Activated naive CD4-positive, alpha-beta T cell treated with anti-CD3 and anti-CD28 coated beads, Interleukin-2, amount 10 ng/mL, durations not matched to agents 5 hours and 36 hours (primary cell): ENCODE data around the gene MBTPS2. TPM values are rescaled to one million over a fixed set of nuclear protein-coding genes. Genes with fewer than 3 reads are reported as not detected.

Experiments
- total RNA-seq, 2 experiments: library from RNA; stranded (reverse); gene quantifications; one replicate each; pipeline ENCODE4 v1.2.3, GENCODE V29; 2021

MBTPS2 gene
- total RNA-seq, result 1 to 10 TPM; 8.3 to 8.7 TPM

DNA sequence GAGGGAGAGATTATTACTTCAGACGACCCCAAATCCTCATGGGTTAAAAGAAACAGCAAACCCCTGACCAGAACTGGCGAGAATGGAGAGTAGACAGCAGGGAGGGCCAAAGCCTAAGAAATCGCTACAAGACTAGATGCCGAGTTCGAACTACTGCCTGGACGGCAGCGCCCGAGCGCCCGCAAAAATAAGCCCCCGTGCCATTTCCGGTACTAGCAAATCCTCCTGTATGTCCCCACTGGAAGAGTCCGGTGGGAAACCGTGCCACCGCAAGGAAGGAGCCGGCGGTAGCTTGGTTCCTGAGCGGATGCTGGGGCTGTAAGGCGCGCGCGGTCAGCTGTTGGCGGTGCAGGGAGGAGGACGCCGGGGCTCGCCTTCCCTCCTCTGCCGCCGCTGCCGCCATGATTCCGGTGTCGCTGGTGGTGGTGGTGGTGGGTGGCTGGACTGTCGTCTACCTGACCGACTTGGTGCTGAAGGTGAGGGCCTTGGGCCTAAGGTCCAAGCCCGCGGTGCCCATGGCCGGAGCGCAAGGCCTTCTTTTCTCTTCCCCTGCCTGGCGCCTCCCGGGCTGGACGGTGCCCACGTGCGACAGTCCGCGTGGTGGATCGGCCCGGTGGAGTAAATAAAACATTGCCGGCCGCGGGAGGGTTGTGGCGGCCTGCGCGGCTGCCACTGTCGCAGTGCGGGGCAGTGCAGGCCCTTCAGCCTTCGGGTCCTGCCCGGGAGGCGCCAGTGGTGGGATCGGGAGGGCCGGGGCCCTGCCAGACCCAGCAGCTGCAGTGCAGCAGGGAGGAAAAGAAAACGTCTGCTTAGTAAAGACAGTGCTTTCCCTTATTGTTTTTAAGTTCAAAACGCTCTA is at the start of gene MBTPS2:
TSS of gene MBTPS2 (plus strand) at position 284 of the 859 bp plus-strand sequence. CDS start at position 402, 118 bp downstream.

DNA sequence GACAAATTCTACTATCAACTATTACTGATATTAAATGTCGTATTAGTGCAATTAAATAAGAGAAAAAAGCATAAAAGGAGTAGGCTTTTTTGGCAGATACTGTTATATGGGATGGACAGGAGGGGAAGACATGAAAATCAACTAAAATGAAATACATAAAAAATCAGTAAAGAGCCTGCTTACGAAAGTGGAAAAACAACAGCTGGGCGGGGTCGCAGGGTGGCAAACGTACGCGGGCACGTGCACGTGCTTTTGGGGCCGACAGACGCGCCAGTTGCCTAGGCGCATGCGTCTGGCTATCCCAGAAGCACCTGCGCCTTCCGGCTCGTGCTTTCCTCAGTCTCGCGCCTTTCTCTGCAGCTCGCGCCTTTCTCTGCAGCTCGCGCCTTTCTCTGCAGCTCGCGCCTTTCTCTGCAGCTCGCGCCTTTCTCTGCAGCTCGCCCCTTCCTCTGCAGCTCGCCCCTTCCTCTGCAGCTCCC is 16.6 kb downstream of the MBTPS2 start, which contains the start of gene YY2:
TSS of gene YY2 (plus strand) at position 51 of the 479 bp plus-strand sequence. CDS start 498 bp downstream, outside the sequence.

Other genes with a start within 250 kb of the MBTPS2 start
- gene KLHL34, start 181.3 kb upstream of the MBTPS2 start, total RNA-seq, result 1 to 10 TPM; 1.3 to 1.4 TPM
- gene SMPX, start 81.5 kb upstream of the MBTPS2 start, total RNA-seq, result not detected
- 1 to 10 TPM; 1.4 to 1.8 TPM for gene YY2, start 16.4 kb downstream of the MBTPS2 start, total RNA-seq
- 10 to 100 TPM; 54.5 to 55.9 TPM for gene SMS, start 101.1 kb downstream of the MBTPS2 start, total RNA-seq
- gene PHEX, start 192.7 kb downstream of the MBTPS2 start, total RNA-seq, result under 1 TPM; 0.10 to 0.14 TPM